GM19395 (cell line): Measurements from ENCODE around the gene ASXL1.
"Not testable (repeated sequence)": the region's sequence is repeated elsewhere in the genome, so short reads cannot be mapped to it uniquely, and the experiment has no call there.

ENCODE experiments used
- ATAC-seq: cut with Tn5 transposase; IDR thresholded peaks from one replicate; pipeline ENCODE4 v1.9.1; 2021; ENCODE audit warnings: mild to moderate bottlenecking, moderate library complexity; ENCODE audit not compliant: unreplicated experiment

ASXL1 gene

DNA sequence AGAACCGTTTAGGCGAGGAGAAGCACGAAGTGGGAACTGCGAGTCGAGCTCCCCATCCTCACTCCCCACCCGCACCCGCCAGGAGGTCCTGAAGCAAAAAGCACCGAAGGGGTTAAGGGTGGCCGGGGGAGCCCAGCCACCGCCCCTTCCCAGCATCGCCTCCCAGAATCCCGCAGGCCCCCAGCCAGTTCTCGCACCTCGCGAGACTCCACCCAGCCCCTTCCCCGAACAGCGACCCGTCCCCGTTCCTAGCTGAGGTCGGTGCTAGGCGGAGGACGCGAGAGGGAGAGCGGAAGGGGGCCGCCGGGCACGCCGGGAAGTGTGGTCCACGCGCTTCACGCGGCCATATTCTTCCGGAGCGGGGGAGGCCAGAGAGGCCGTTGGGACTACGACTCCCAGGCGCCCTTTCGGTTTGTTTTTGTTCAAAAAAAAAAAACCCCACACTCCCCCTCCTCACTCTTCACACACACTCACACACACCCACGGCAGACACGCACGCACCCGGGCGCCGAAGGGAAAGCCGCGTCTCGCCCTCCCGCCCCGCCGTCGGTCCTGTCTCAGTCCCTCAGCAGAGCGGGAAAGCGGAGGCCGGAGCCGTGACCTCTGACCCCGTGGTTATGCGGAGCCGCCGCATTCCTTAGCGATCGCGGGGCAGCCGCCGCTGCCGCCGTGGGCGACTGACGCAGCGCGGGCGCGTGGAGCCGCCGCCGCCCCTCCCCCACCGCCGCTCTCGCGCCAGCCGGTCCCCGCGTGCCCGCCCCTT lies at the start of gene ASXL1:
TSS of gene ASXL1 (plus strand) at position 463 of the 763 bp plus-strand sequence. CDS start 445 bp downstream, outside the sequence.
- ATAC-seq = peak; percentile 76

DNA sequence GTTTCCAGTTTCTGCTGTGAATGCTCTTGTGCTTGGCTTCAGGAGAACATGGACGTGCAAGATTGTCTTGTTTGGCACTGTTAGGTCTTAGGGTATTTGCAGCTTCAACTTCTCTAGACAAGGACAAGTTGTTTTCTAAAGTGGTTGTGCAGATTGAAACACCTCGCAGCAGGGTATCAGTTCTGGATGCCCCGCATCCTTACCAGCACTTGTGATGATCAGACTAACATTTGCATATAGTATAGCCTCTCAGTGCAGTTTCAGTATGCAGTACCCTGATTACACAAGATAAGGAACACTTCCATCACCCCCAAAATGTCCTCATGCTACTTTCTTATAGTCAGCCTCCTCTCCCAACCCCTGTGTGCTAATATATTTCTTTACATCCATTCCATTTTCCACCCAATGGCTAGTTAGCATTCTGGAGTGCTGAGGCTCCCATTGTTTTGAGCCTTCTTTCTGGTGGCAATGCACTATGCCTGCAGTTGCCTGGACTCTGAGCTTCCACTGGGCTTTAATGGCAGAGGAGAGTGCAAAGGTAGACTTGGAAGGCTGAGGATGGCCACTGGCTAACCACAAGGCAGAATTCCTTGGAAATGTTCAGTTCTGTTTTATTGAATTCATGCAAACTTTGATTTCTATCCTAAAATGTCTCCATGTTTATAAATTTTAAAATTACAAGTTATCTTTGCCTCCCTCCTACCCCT lies 45.3 kb upstream of the ASXL1 start:
- ATAC-seq = no peak

DNA sequence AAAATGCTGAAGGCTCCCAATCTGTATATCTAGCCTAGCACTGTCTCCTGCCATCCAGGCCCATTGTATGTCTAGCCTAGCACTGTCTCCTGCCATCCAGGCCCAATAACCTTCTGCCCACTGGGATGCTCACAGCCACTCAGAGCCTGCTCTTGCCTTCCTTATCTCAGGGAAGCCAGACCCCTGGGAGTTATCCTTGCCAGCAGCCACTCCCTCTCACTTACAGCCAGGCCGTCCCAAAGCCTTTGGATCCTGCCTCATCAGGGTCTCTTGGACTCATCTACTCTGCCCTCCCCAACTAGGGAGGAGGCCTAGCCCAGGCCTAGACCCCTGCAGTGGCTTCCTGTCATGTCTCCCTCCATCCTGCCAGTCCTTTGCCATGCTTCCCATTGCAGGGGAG lies 43.4 kb upstream of the ASXL1 start:
- ATAC-seq = no peak

DNA sequence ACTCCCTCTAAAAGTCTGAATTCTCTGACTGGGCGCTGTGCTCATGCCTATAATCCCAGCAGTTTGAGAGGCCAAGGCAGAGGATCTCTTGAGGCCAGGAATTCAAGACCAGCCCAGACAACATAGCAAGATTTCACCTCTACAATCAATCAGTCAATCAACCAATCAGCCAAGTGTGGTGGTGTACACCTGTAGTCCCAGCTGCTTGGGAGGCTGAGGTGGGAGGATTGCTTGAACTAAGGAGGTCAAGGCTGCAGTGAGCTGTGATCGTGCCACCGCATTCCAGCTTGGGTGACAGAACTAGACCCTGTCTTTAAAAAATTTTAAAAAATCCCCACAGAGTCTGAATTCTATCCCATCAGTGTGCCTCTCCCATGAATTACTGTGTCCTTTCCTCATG lies 42.7 kb upstream of the ASXL1 start:
- no peak for ATAC-seq

DNA sequence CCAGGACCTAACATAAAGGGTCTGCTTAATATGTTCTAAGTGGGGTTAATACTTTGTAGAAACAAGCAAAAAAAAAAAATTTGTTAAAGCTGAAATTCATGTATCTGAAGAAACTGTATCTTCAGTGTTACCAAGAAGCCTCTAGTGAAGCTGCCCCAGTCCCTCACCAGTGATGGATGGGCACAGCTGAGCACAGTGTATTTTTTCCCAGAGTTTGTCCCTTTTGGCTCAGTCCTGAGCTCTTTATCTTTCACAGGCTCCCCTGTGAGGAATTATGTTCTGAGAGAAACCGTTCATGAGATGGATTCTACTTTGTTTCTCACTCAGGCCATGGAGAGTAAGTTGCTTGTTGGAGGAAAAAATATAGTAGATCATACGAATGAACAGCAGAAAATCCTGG lies 42.2 kb upstream of the ASXL1 start:
- ATAC-seq = no peak

DNA sequence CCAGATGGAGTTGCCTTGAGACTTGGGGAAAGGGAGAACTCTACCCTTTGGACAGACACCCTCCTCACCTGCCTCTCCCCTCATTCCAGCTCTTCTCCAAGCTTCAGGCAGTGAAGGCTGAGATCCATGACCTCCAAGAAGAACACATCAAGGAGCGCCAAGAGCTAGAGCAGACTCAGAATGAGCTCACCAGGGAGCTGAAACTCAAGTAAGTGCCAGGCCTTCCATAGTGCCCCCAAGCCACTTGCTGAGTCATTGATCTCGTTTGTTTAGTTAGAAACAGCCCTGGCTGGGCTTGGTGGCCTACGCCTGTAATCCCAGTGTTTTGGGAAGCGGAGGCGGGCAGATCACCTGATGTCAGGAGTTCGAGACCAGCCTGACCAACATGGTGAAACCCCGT lies 41.5 kb upstream of the ASXL1 start:
- ATAC-seq = no peak

DNA sequence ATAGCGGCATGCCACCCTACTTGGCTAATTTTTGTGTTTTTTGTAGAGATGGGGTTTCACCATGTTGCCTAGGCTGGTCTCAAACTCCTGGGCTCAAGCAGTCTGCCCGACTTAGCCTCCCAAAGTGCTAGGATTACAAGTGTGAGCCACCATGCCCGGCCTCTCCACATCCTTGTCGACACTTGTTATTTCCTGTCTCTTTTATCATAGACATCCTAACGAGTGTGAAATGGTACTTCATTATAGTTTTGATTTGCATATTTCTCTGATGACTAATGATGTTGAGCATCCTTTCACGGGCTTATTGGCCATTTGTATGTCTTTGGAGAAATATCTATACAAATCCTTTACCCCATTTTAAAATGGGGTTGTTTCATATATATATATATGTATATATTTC lies 39.0 kb upstream of the ASXL1 start:
- ATAC-seq = no peak

DNA sequence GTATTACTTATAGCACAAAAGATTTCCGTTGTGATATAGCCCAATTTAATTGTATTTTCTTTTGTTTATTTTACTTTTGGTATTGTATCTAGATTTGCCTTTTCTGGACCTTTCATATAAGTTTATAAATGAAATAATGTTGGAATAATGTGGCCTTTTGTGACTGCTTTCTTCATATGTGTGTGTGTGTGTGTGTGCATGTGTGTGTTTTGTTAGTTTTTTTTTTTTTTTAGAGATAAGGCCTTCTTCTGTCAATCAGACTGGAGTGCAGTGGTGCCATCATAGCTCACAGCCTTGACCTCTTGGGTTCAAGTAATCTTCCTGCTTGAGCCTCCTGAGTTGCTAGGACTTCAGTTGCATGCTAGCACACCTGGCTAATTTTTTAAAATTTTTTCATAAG lies 37.8 kb upstream of the ASXL1 start:
- no peak for ATAC-seq

DNA sequence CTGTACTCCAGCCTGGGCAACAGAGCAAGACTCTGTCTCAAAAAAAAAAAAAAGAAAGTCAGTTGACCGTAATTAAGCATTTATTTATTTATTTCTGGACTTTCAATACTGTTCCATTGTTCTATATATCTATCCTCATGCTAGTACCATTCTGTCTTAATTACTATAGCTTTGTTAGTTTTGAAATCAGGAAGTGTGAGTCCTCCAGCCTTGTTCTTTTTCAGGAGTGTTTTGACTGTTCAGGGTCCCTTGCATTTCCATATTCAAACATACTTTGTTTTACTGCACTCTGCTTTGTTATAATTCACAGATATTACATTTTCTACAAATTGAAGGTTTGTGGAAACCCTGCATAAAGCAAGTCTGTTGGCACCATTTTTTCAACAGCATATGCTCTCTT lies 36.7 kb upstream of the ASXL1 start:
- no peak for ATAC-seq

DNA sequence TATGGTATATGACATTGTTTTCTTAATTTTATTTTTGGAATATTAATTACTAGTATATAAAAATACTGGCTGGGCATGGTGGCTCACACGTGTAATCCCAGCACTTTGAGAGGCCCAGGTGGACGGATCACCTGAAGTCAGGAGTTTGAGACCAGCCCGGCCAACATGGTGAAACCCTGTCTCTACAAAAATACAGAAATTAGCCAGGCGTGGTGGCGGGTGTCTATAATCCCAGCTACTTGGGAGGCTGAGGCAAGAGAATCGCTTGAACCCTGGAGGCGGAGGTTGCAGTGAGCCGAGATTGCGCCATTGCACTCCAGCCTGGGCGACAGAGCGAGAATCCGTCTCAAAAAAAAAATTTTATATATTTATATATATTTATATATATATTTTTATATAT lies 35.9 kb upstream of the ASXL1 start:
- ATAC-seq = not testable (repeated sequence)

DNA sequence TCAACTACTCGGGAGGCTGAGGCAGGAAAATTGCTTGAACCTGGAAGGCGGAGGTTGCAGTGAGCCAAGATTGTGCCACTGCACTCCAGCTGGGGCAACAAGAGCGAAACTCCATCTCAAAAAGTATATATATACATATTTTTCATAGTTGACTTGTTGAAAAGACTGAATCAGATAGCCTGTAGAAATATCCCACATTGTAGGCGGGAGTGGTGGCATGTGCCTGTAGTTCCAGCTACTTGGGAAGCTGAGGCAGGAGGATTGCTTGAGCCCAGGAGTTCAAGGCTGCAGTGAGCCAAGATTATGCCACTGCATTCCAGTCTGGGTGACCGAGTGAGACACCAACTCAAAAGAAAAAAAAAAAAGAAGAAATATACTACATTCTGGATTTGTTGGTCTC lies 34.4 kb upstream of the ASXL1 start:
- not testable (repeated sequence) for ATAC-seq

DNA sequence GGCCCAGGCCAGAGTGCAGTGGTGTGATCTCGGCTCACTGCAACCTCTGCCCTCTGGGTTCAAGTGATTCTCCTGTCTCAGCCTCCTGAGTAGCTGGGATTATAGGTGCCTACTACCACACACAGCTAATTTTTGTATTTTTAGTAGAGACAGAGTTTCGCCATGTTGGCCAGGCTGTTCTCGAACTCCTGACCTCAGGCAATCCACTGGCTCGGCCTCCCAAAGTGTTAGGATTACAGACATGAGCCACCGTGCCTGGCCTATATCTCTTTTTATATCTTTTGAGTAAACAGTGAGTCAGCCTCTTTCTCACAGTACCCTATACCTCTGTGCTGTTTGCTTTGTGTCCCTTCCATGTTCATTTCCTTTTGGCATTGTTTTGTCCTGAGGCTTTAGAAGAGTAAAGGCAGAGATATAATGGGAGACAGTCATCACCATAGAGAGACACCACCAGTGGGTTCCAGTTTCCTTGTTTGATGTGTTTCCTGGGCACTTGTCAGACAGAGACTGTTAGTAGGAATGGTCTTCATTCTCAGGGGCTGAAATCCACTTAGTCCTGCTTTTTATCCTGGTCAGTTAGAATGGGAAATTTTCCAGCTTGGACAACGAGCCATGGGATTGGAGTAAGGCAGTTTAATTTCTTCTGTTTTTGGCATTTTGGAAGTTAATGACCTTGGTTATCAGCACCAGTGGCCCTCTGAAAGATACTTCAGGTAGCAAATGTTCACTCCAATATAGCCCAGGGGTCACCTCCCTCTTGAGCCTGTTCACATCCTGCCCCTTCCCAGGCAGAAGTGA lies 32.2 kb upstream of the ASXL1 start:
- no peak for ATAC-seq

DNA sequence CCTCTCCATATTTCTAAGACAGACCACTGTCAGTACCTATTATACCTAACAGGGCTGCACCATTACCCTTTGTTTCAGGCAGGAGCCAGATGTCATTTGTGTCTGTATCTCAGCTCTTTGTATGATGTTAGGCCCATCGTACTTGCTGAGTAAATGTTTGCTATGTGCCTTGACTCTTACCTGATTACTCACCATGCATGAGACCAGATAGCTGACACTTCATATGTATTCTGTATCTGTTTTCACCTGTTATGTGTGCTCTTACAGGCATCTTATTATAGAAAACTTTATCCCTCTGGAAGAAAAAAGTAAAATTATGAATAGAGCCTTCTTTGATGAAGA lies 31.7 kb upstream of the ASXL1 start:
- no peak for ATAC-seq

DNA sequence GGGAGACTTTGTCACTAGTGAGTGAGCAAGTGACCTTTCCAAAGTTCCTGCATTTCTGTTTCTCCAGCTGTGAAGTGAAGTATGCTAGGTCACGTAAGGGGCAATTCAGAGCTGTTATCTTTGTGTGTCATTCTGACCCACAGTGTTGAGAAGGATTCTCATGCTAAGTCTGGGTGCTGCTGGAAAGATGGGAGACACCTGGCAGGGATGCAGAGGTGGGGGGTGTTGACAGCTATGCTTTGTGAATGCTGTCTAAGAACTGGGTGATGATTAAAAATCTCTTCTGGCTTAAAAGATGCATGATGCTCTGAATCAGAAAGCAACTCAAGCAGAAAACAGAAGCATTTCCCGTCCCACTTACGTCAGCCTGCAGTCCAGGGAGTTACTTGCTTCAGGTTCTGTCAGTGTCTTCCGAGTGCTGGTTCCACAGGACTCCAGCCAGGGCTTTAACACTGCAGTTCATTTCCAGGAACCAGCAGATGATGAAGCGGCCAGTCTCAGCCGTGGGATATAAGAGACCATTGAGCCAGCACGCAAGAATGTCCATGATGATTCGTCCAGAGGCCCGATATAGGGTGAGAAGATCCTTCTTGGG lies 30.9 kb upstream of the ASXL1 start:
- no peak for ATAC-seq

DNA sequence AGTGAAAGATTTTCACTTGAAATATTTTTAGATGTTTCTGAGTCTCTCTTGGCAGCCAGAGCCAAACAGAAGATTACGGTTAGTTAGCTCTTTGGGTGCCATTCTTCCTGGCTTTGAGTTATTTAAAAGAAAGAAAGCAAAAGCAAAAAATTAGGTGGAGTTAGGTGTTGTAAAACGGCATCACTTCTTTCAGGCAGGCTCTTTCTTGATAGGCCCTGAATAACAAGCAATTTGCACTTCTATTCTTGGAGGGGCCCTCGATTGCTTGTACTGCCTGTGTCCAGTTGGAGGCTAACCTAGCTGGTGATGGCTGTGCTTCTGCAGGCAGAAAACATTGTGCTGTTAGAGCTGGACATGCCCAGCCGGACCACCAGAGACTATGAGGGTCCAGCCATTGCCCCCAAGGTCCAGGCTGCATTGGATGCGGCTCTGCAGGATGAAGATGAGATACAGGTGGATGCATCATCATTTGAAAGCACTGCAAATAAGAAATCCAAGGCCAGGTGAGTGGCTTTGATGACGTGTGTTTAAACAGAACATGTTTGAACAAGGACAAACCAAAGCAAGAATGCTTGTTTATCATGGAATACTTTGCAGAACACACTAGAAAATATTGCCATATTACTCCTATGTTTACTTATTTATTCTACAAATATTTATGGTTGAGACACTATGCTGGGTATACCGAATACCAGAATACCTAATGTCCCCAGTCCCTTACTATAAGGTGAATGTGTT lies 28.1 kb upstream of the ASXL1 start:
- ATAC-seq = no peak

DNA sequence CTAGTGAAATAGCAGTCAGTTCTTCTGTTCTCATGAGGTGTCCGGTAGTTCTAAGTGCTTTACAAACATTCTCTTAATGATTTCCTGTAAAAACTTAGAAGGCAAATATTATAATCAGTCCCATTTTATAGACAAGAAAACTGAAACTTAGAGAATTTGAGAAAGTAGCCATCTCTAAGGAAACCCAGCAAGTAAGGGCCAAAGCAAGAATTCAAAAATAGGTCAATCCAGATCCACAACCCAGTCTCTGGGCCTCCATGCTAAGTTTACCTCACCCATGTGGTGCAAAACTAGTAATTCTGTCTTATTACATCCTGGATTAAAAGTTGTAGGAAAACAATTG lies 27.6 kb upstream of the ASXL1 start:
- no peak for ATAC-seq

DNA sequence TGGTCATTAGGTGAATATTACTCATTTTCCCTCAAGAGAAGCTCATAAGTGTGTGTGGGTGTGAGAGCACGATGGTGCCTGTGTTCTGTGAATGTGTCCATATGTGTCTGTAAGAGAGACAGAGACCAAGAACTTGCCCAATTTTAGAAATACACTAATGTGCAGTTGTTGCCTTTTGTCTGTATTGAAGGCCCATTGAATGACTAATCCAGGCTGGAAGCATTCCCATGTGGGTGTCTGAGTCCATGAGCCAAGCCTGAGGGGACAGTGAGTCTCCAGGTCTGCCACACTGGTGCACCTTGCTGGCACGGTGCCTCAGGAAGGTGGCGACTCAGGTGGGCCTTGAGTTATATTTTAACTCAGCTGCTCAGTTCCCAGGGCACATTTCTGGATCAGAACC lies 25.5 kb upstream of the ASXL1 start:
- ATAC-seq = peak; percentile 14

DNA sequence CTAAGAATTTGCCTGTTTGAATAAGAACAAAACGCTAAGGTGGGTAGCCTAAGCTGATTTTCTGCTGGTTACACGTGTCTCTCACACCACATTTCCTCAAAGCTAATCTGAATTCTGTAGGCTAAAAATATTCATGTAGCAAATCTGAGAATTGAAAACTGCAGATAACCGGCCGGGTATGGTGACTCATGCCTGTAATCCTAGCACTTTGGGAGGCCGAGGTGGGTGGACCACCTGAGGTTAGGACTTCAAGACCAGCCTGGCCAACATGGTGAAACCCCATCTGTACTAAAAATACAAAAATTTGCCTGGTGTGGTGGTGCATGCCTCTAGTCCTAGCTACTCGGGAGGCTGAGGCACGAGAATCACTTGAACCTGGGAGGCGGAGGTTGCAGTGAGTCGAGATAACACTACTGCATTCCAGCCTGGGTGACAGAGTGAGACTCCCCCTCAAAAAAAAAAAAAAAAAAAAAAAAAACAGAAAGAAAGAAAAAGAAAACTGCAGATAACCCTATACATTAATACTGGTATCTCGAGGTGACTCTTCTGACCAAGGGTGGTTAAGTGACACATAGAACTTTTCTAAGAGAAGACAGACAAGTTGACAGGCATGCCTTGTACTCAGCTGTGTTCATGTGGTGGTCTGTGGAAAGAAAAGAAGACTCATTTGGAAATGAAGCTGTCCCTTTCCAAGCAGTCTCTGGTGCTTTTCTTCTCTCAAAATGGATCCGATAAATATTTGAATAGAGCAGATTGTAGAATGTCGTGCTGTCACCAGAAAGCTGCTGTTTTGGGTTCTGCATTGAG lies 24.7 kb upstream of the ASXL1 start:
- peak; percentile 69 for ATAC-seq

DNA sequence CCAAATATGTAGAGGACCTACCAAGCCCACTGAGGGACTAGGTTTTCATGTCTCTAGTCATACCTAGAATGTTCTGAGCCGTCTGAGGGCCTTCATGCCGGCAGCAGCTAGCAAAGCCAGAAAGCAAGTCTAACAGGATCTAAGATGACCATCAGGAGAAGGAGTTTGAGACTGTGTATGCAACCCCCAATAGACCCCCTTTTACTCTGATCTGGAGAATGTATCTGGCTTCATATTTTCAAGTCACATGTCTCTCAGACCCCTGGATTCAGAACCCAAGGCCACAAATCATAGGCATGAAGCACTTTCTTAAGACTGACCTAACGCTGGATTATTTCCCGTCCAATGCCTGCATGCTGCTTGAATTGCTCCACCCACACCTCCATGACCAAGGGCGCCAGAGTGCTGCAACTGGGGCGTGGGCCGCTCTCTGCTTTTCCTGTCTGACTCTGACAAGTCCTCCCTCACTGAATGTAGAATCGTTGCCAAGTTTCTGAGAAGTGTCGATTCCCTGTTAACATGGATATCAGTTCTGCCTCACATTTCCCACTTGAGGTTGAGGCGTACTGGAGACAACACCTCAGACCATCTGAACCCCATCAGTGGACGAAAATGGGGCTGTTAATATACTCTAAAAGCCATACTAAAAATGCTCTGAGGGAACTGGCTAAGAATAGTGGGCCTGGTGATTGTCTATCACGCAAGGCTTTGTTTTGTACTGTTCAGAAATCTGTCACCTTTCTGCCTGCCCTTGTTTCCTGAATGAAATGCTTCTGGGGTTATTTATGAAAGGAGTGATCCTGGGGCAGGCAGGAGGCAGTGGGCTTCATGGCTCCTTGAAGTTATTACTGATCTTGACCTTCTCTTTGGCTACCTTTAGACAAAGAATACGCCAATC lies 23.9 kb upstream of the ASXL1 start:
- ATAC-seq = no peak
